Breast epithelium (tissue), 3 donors: ENCODE results near the gene ORM2.

Experiments used
- POLR2AphosphoS5 ChIP-seq, 3 donors: sonication (generic); formaldehyde crosslinking; IDR thresholded peaks; one replicate each; pipeline ENCODE4 v1.6.1; 2017; ENCODE audit warnings: antibody characterized with exemption in 3 of 3
- TF ChIP-seq, protein P1 (sequence below), 3 donors: fragments of 450-650 bp; IDR thresholded peaks; one replicate each; pipeline ENCODE4 v1.5.1; 2016 to 2017; ENCODE audit warnings: antibody characterized with exemption in 3 of 3, mild to moderate bottlenecking in 3 of 3, moderate library complexity in 3 of 3

- TF ChIP-seq, protein P1, sequence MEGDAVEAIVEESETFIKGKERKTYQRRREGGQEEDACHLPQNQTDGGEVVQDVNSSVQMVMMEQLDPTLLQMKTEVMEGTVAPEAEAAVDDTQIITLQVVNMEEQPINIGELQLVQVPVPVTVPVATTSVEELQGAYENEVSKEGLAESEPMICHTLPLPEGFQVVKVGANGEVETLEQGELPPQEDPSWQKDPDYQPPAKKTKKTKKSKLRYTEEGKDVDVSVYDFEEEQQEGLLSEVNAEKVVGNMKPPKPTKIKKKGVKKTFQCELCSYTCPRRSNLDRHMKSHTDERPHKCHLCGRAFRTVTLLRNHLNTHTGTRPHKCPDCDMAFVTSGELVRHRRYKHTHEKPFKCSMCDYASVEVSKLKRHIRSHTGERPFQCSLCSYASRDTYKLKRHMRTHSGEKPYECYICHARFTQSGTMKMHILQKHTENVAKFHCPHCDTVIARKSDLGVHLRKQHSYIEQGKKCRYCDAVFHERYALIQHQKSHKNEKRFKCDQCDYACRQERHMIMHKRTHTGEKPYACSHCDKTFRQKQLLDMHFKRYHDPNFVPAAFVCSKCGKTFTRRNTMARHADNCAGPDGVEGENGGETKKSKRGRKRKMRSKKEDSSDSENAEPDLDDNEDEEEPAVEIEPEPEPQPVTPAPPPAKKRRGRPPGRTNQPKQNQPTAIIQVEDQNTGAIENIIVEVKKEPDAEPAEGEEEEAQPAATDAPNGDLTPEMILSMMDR (IDR thresholded peaks at IDR 0.05), result no peak
- no peak for TF ChIP-seq POLR2AphosphoS5 (IDR thresholded peaks at IDR 0.05)
These were observed 4.8 kb downstream of the ORM2 start for GRCh38 chr9:114334490-114334889.
